Uterus (tissue), 2 donors: Measurements from ENCODE around the gene PRR5L.

Source experiments
- CTCF ChIP-seq, 4 experiments: fragments of 200-600 bp in 2 of 4; fragments of 450-650 bp in 2 of 4; sonication (generic) in 2 of 4; IDR thresholded peaks; one replicate each; pipeline ENCODE4 v1.5.1; 2016 to 2019; ENCODE audit warnings: antibody characterized with exemption in 4 of 4, mild to moderate bottlenecking in 2 of 4, moderate library complexity in 1 of 4
- POLR2A ChIP-seq, 2 donors: fragments of 450-650 bp; IDR thresholded peaks; one replicate each; pipeline ENCODE4 v1.6.1; 2016; ENCODE audit warnings: antibody characterized with exemption in 2 of 2, mild to moderate bottlenecking in 1 of 2, moderate library complexity in 1 of 2

GRCh38 chr11:36264973-36265344 is 31.1 kb upstream of the PRR5L start:
- TF ChIP-seq POLR2A (IDR thresholded peaks at IDR 0.05) (no peak), CTCF (IDR thresholded peaks at IDR 0.05) (no peak)
